ENCODE measurements around the gene CPAMD8. TPM values are rescaled to one million over a fixed set of nuclear protein-coding genes. Genes with fewer than 3 reads are reported as not detected.

The CPAMD8 gene
- total and polyA plus RNA-seq, 12 donors = 3.1 to 33.7 (median 9.2) TPM

- peak; percentile 81 to 96 (median 90) for DNase-seq
- H3K36me3 ChIP-seq (replicated peaks in 1 of 2) = no peaks in the 10 kb centered on the region
- intact Hi-C loops (cut with DNase I) = no loop called here
- peaks cover 0 to 9% (median 0%) of the 10 kb centered on the region in 3 donors for H3K9me3 ChIP-seq (replicated peaks in 1 of 3)
- H3K4me1 ChIP-seq (replicated peaks in 1 of 2) = peaks cover 0 to 4% of the 10 kb centered on the region in 2 donors
- TF ChIP-seq POLR2A (IDR thresholded peaks at IDR 0.05) (peak in 1 of 2 donors; percentile 36), CTCF (IDR thresholded peaks at IDR 0.05) (no peak)
- H3K4me3 ChIP-seq = no peak overlapping the region
- no peaks in the 10 kb centered on the region for H3K27me3 ChIP-seq
- 30 to 48% (median 38%) methylated on average over 15 to 20 of the region's 20 CpGs for WGBS, 4 donors
- peak overlapping the region; percentile 29 to 82 (median 71) for H3K27ac ChIP-seq
Observed at GRCh38 chr19:16886305-16886880, 140.2 kb downstream of the CPAMD8 start.

- Histone ChIP-seq H3K4me3 (no peak overlapping the region), H3K27me3 (no peaks in the 10 kb centered on the region), H3K27ac (peak overlapping the region in 1 of 5 donors; percentile 79), H3K9me3 (replicated peaks in 1 of 3) (peaks cover 0 to 15% (median 0%) of the 10 kb centered on the region in 3 donors), H3K4me1 (replicated peaks in 1 of 2) (peaks cover 0 to 4% of the 10 kb centered on the region in 2 donors), H3K36me3 (replicated peaks in 1 of 2) (no peaks in the 10 kb centered on the region)
- no peak for DNase-seq
- 38 to 46% (median 43%) methylated on average over 5 of the region's 5 CpGs for WGBS, 4 donors
- intact Hi-C loops (cut with DNase I) = no loop called here
- TF ChIP-seq CTCF (IDR thresholded peaks at IDR 0.05) = no peak
- TF ChIP-seq POLR2A (IDR thresholded peaks at IDR 0.05) = no peak
Observed at GRCh38 chr19:16885166-16885565, 141.4 kb downstream of the CPAMD8 start.

GRCh38 chr19:16883522-16883921, 143.1 kb downstream of the CPAMD8 start:
- Histone ChIP-seq H3K27me3 (no peaks in the 10 kb centered on the region), H3K4me3 (no peak overlapping the region), H3K27ac (no peak overlapping the region), H3K9me3 (replicated peaks in 1 of 3) (peaks cover 0 to 15% (median 0%) of the 10 kb centered on the region in 3 donors), H3K36me3 (replicated peaks in 1 of 2) (peaks cover 0 to 15% of the 10 kb centered on the region in 2 donors), H3K4me1 (replicated peaks in 1 of 2) (peaks cover 0 to 4% of the 10 kb centered on the region in 2 donors)
- intact Hi-C loops (cut with DNase I) = no loop called here
- WGBS, 4 donors = 75 to 91% (median 82%) methylated on average over 3 of the region's 3 CpGs
- DNase-seq = no peak
- TF ChIP-seq POLR2A (IDR thresholded peaks at IDR 0.05) = no peak
- no peak for TF ChIP-seq CTCF (IDR thresholded peaks at IDR 0.05)

- 80 to 100% (median 93%) methylated on average over 3 of the region's 3 CpGs for whole genome bisulfite sequencing, 4 donors
- Histone ChIP-seq H3K36me3 (replicated peaks in 1 of 2) (peaks cover 0 to 28% of the 10 kb centered on the region in 2 donors), H3K4me1 (replicated peaks in 1 of 2) (no peaks in the 10 kb centered on the region), H3K9me3 (replicated peaks in 1 of 3) (peaks cover 0 to 15% (median 0%) of the 10 kb centered on the region in 3 donors), H3K27ac (no peak overlapping the region), H3K27me3 (no peaks in the 10 kb centered on the region), H3K4me3 (no peak overlapping the region)
- intact Hi-C loops (cut with DNase I) = no loop called here
- no peak for TF ChIP-seq POLR2A (IDR thresholded peaks at IDR 0.05)
- TF ChIP-seq CTCF (IDR thresholded peaks at IDR 0.05) = no peak
- no peak for DNase-seq
Observed at GRCh38 chr19:16882146-16882545, 144.5 kb downstream of the CPAMD8 start.

All from adrenal gland (tissue), 12 donors.